Endothelial cell of umbilical vein (primary cell): ENCODE measurements around the gene ZNF385D. TPM values are rescaled to one million over a fixed set of nuclear protein-coding genes. Genes with fewer than 3 reads are reported as not detected.

ENCODE experiments used
- BruUV-seq: library from RNA; stranded (reverse); fragments of 400-500 nt; replicated peaks from 2 replicates; lab custom pipeline; 2021; lab: Mats Ljungman, UMichigan
- CTCF ChIA-PET: fragments of 300-600, 350-600 bp; sonication (Branson Sonifier 250); formaldehyde crosslinking; loops from one replicate; lab custom pipeline; 2021; ENCODE audit warnings: antibody characterized with exemption, inconsistent platforms; lab: Charles Lee
- POLR2A ChIA-PET: fragments of 300-600, 350-600 bp; sonication (Branson Sonifier 250); formaldehyde crosslinking; loops from one replicate; lab custom pipeline; 2021; ENCODE audit warnings: antibody characterized with exemption, inconsistent platforms; lab: Charles Lee
- DNase-seq: peaks from one replicate; pipeline ENCODE4 v3.0.0-alpha.2; 2011; ENCODE audit warnings: low read depth, low spot score
- FAIRE-seq: peaks from 2 replicates; lab custom pipeline; 2011; peaks lifted over from hg19 to GRCh38; lab: Jason Lieb, UNC
- H2AFZ ChIP-seq: 2 replicates; pipeline ENCODE4 v1.6.0; 2012; ENCODE audit warnings: low read depth, low read length, control low read depth, inconsistent platforms
- H3K27ac ChIP-seq: 2 replicates; pipeline ENCODE4 v1.5.1; 2011; ENCODE audit warnings: low read depth, mild to moderate bottlenecking, control low read depth, low read length, moderate library complexity; ENCODE audit not compliant: insufficient read depth
- H3K27me3 ChIP-seq, 2 experiments: 2 replicates each; pipeline versions ENCODE4 v1.6.0 to v1.6.1; 2011; ENCODE audit warnings: low read length in 2 of 2, mixed read lengths in 1 of 2; ENCODE audit not compliant: control insufficient read depth in 2 of 2, insufficient read depth in 2 of 2
- H3K36me3 ChIP-seq, 2 experiments: 2 replicates in 1 of 2; 3 replicates in 1 of 2; pipeline ENCODE4 v1.5.1; 2011; ENCODE audit warnings: low read length in 2 of 2, mild to moderate bottlenecking in 1 of 2, moderate library complexity in 1 of 2; ENCODE audit not compliant: control insufficient read depth in 2 of 2, insufficient read depth in 2 of 2; ENCODE audit errors: extremely low read depth in 1 of 2
- H3K4me1 ChIP-seq: 3 replicates; pipeline ENCODE4 v1.5.1; 2011; ENCODE audit warnings: mild to moderate bottlenecking, low read length; ENCODE audit not compliant: control insufficient read depth, insufficient read depth; ENCODE audit errors: extremely low read depth
- H3K4me2 ChIP-seq: 2 replicates; pipeline ENCODE4 v1.6.1; 2011; ENCODE audit warnings: low read length, control low read depth, mixed read lengths; ENCODE audit not compliant: insufficient read depth
- H3K4me3 ChIP-seq, 3 experiments: fragments of 200-600 bp in 1 of 3; sonication (generic), shearing (Covaris generic) in 1 of 3; replicated peaks in 1 of 3; 2 replicates each; pipeline ENCODE4 v1.5.1; 2011 to 2016; ENCODE audit warnings: control low read depth in 3 of 3, low read length in 3 of 3, mild to moderate bottlenecking in 2 of 3, inconsistent platforms in 1 of 3, low read depth in 1 of 3, moderate library complexity in 1 of 3; ENCODE audit not compliant: insufficient read depth in 1 of 3
- H3K79me2 ChIP-seq: 2 replicates; pipeline ENCODE4 v1.6.0; 2012; ENCODE audit warnings: low read length, inconsistent platforms; ENCODE audit not compliant: control insufficient read depth, insufficient read depth
- H3K9ac ChIP-seq: replicated peaks from 2 replicates; pipeline ENCODE3; 2011; ENCODE audit warnings: low read length, control low read depth; ENCODE audit not compliant: insufficient read depth; ENCODE audit errors: extremely low read depth
- H3K9me1 ChIP-seq: replicated peaks from 3 replicates; pipeline ENCODE4 v1.6.0; 2011; ENCODE audit warnings: mild to moderate bottlenecking, low read length; ENCODE audit not compliant: control insufficient read depth, insufficient read depth; ENCODE audit errors: extremely low read depth
- H3K9me3 ChIP-seq: replicated peaks from 2 replicates; pipeline ENCODE4 v1.5.1; 2012; ENCODE audit warnings: low read length, inconsistent platforms; ENCODE audit not compliant: control insufficient read depth, insufficient read depth
- H4K20me1 ChIP-seq: replicated peaks from 2 replicates; pipeline ENCODE3; 2011; ENCODE audit warnings: mild to moderate bottlenecking, low read length; ENCODE audit not compliant: control insufficient read depth, insufficient read depth; ENCODE audit errors: extremely low read depth
- CTCF ChIP-seq, 2 donors: IDR thresholded peaks; 1 replicate in 1 of 2; 2 replicates in 1 of 2; pipeline ENCODE4 v1.5.1; 2011; ENCODE audit warnings: low read length in 2 of 2, mild to moderate bottlenecking in 2 of 2, moderate library complexity in 2 of 2, control low read depth in 1 of 2, inconsistent platforms in 1 of 2, low read depth in 1 of 2; ENCODE audit not compliant: insufficient read depth in 1 of 2; ENCODE audit errors: extremely low read depth in 1 of 2
- EZH2 ChIP-seq: IDR thresholded peaks from 2 replicates; pipeline ENCODE4 v1.6.1; 2012; ENCODE audit warnings: borderline replicate concordance, low read depth, mild to moderate bottlenecking, moderate library complexity, low read length, inconsistent platforms; ENCODE audit not compliant: severe bottlenecking
- FOS ChIP-seq: IDR thresholded peaks from 2 replicates; pipeline ENCODE4 v1.6.1; 2011; ENCODE audit warnings: mild to moderate bottlenecking, low read length, moderate library complexity, borderline replicate concordance; ENCODE audit not compliant: insufficient read depth
- GATA2 ChIP-seq: IDR thresholded peaks from 2 replicates; pipeline ENCODE4 v1.7.0; 2011; ENCODE audit warnings: low read depth, mild to moderate bottlenecking, moderate library complexity, mixed read lengths, low read length; ENCODE audit not compliant: insufficient read length, insufficient read depth
- JUN ChIP-seq: IDR thresholded peaks from 2 replicates; pipeline ENCODE4 v1.6.1; 2011; ENCODE audit warnings: borderline replicate concordance, low read depth; ENCODE audit not compliant: insufficient read length, insufficient read depth
- MAX ChIP-seq: IDR thresholded peaks from 2 replicates; pipeline ENCODE4 v1.6.1; 2011; ENCODE audit not compliant: insufficient read depth, insufficient read length
- MYC ChIP-seq: IDR thresholded peaks from one replicate; pipeline ENCODE4 v1.6.1; 2011; ENCODE audit warnings: mild to moderate bottlenecking, low read depth, low read length
- POLR2A ChIP-seq: IDR thresholded peaks from 2 replicates; pipeline ENCODE4 v1.6.1; 2012; ENCODE audit warnings: low read depth, mild to moderate bottlenecking, control low read depth, low read length
- POLR2AphosphoS5 ChIP-seq: IDR thresholded peaks from 2 replicates; pipeline ENCODE4 v1.6.1; 2012; ENCODE audit warnings: low read depth, mild to moderate bottlenecking, control low read depth, low read length, moderate library complexity; ENCODE audit not compliant: insufficient read depth
- dilution Hi-C: fragments of 300-500 bp; cut with MboI; formaldehyde crosslinking; loops from one replicate; pipeline ENCODE4 v1.15.0; 2019; ENCODE audit warnings: low sequenced_read_pairs; ENCODE audit not compliant: extremely low pct_ligation_motif_present
- intact Hi-C: fragments of 100-400 bp; cut with micrococcal nuclease; formaldehyde crosslinking; loops from one replicate; pipeline ENCODE4 v1.10.0; 2022
- polyA plus RNA-seq, 4 experiments: library from polyadenylated mRNA; depleted of rRNA in 3 of 4; stranded (reverse) in 3 of 4; unstranded in 1 of 4; fragments of >200 nt; gene quantifications; 2 replicates each; pipeline versions ENCODE4 v1.2.1 to v1.2.3, GENCODE V29; 2011 to 2012; ENCODE audit warnings: missing spikeins in 1 of 4
- total RNA-seq: library from RNA; stranded (reverse); gene quantifications from 2 replicates; pipeline ENCODE4 v1.2.3, GENCODE V29; 2021

Gene ZNF385D
- total and polyA plus RNA-seq, 2 donors (not counting 3 experiments of a cell fraction or from before 2014, with no cell fraction given), result not detected

GRCh38 chr3:21795921-21796320, 44.9 kb upstream of the ZNF385D start:
- H3K9me1 ChIP-seq, result no peaks in the 10 kb centered on the region
- BruUV-seq, result no TSS peak
- no peaks in the 10 kb centered on the region for H3K36me3 ChIP-seq
- H3K9me3 ChIP-seq, result no peaks in the 10 kb centered on the region
- ChIA-PET POLR2A (no interaction called here), CTCF (no interaction called here)
- H3K4me1 ChIP-seq, result no peaks in the 10 kb centered on the region
- no peak overlapping the region for H3K27ac ChIP-seq
- DNase-seq (no peak), FAIRE-seq (no peak)
- H4K20me1 ChIP-seq, result no peaks in the 10 kb centered on the region
- intact Hi-C loops (no loop called here), dilution Hi-C loops (no loop called here)
- no peak overlapping the region for H3K4me2 ChIP-seq
- H3K4me3 ChIP-seq, result no peak overlapping the region
- H3K9ac ChIP-seq, result no peak overlapping the region
- H3K27me3 ChIP-seq, result no peaks in the 10 kb centered on the region
- no peaks in the 10 kb centered on the region for H3K79me2 ChIP-seq
- H2AFZ ChIP-seq, result no peak overlapping the region
- TF ChIP-seq EZH2 (no peak), FOS (no peak), JUN (no peak), GATA2 (no peak), POLR2A (no peak), MAX (no peak), POLR2AphosphoS5 (no peak), MYC (no peak), CTCF (IDR thresholded peaks at IDR 0.05; ENCODE audit: extremely low read depth in 1 of 2, insufficient read depth in 1 of 2, low read depth in 1 of 2, low read length in 2 of 2) (no peak)
